Endothelial cell of umbilical vein (primary cell): ENCODE data around the gene CMTM3. TPM values are rescaled to one million over a fixed set of nuclear protein-coding genes. Genes with fewer than 3 reads are reported as not detected.

Experiments used
- BruUV-seq: library from RNA; stranded (reverse); fragments of 400-500 nt; replicated peaks from 2 replicates; lab custom pipeline; 2021; lab: Mats Ljungman, UMichigan
- CTCF ChIA-PET: fragments of 300-600, 350-600 bp; sonication (Branson Sonifier 250); formaldehyde crosslinking; loops from one replicate; lab custom pipeline; 2021; ENCODE audit warnings: antibody characterized with exemption, inconsistent platforms; lab: Charles Lee
- POLR2A ChIA-PET: fragments of 300-600, 350-600 bp; sonication (Branson Sonifier 250); formaldehyde crosslinking; loops from one replicate; lab custom pipeline; 2021; ENCODE audit warnings: antibody characterized with exemption, inconsistent platforms; lab: Charles Lee
- DNase-seq: peaks from one replicate; pipeline ENCODE4 v3.0.0-alpha.2; 2011; ENCODE audit warnings: low read depth, low spot score
- FAIRE-seq: peaks from 2 replicates; lab custom pipeline; 2011; peaks lifted over from hg19 to GRCh38; lab: Jason Lieb, UNC
- H2AFZ ChIP-seq: 2 replicates; pipeline ENCODE4 v1.6.0; 2012; ENCODE audit warnings: low read depth, low read length, control low read depth, inconsistent platforms
- H3K27ac ChIP-seq: 2 replicates; pipeline ENCODE4 v1.5.1; 2011; ENCODE audit warnings: low read depth, mild to moderate bottlenecking, control low read depth, low read length, moderate library complexity; ENCODE audit not compliant: insufficient read depth
- H3K27me3 ChIP-seq, 2 experiments: 2 replicates each; pipeline versions ENCODE4 v1.6.0 to v1.6.1; 2011; ENCODE audit warnings: low read length in 2 of 2, mixed read lengths in 1 of 2; ENCODE audit not compliant: control insufficient read depth in 2 of 2, insufficient read depth in 2 of 2
- H3K36me3 ChIP-seq, 2 experiments: 2 replicates in 1 of 2; 3 replicates in 1 of 2; pipeline ENCODE4 v1.5.1; 2011; ENCODE audit warnings: low read length in 2 of 2, mild to moderate bottlenecking in 1 of 2, moderate library complexity in 1 of 2; ENCODE audit not compliant: control insufficient read depth in 2 of 2, insufficient read depth in 2 of 2; ENCODE audit errors: extremely low read depth in 1 of 2
- H3K4me1 ChIP-seq: 3 replicates; pipeline ENCODE4 v1.5.1; 2011; ENCODE audit warnings: mild to moderate bottlenecking, low read length; ENCODE audit not compliant: control insufficient read depth, insufficient read depth; ENCODE audit errors: extremely low read depth
- H3K4me2 ChIP-seq: 2 replicates; pipeline ENCODE4 v1.6.1; 2011; ENCODE audit warnings: low read length, control low read depth, mixed read lengths; ENCODE audit not compliant: insufficient read depth
- H3K4me3 ChIP-seq, 3 experiments: fragments of 200-600 bp in 1 of 3; sonication (generic), shearing (Covaris generic) in 1 of 3; replicated peaks in 1 of 3; 2 replicates each; pipeline ENCODE4 v1.5.1; 2011 to 2016; ENCODE audit warnings: control low read depth in 3 of 3, low read length in 3 of 3, mild to moderate bottlenecking in 2 of 3, inconsistent platforms in 1 of 3, low read depth in 1 of 3, moderate library complexity in 1 of 3; ENCODE audit not compliant: insufficient read depth in 1 of 3
- H3K79me2 ChIP-seq: 2 replicates; pipeline ENCODE4 v1.6.0; 2012; ENCODE audit warnings: low read length, inconsistent platforms; ENCODE audit not compliant: control insufficient read depth, insufficient read depth
- H3K9ac ChIP-seq: replicated peaks from 2 replicates; pipeline ENCODE3; 2011; ENCODE audit warnings: low read length, control low read depth; ENCODE audit not compliant: insufficient read depth; ENCODE audit errors: extremely low read depth
- H3K9me1 ChIP-seq: replicated peaks from 3 replicates; pipeline ENCODE4 v1.6.0; 2011; ENCODE audit warnings: mild to moderate bottlenecking, low read length; ENCODE audit not compliant: control insufficient read depth, insufficient read depth; ENCODE audit errors: extremely low read depth
- H3K9me3 ChIP-seq: replicated peaks from 2 replicates; pipeline ENCODE4 v1.5.1; 2012; ENCODE audit warnings: low read length, inconsistent platforms; ENCODE audit not compliant: control insufficient read depth, insufficient read depth
- H4K20me1 ChIP-seq: replicated peaks from 2 replicates; pipeline ENCODE3; 2011; ENCODE audit warnings: mild to moderate bottlenecking, low read length; ENCODE audit not compliant: control insufficient read depth, insufficient read depth; ENCODE audit errors: extremely low read depth
- EZH2 ChIP-seq: IDR thresholded peaks from 2 replicates; pipeline ENCODE4 v1.6.1; 2012; ENCODE audit warnings: borderline replicate concordance, low read depth, mild to moderate bottlenecking, moderate library complexity, low read length, inconsistent platforms; ENCODE audit not compliant: severe bottlenecking
- FOS ChIP-seq: IDR thresholded peaks from 2 replicates; pipeline ENCODE4 v1.6.1; 2011; ENCODE audit warnings: mild to moderate bottlenecking, low read length, moderate library complexity, borderline replicate concordance; ENCODE audit not compliant: insufficient read depth
- GATA2 ChIP-seq: IDR thresholded peaks from 2 replicates; pipeline ENCODE4 v1.7.0; 2011; ENCODE audit warnings: low read depth, mild to moderate bottlenecking, moderate library complexity, mixed read lengths, low read length; ENCODE audit not compliant: insufficient read length, insufficient read depth
- JUN ChIP-seq: IDR thresholded peaks from 2 replicates; pipeline ENCODE4 v1.6.1; 2011; ENCODE audit warnings: borderline replicate concordance, low read depth; ENCODE audit not compliant: insufficient read length, insufficient read depth
- MYC ChIP-seq: IDR thresholded peaks from one replicate; pipeline ENCODE4 v1.6.1; 2011; ENCODE audit warnings: mild to moderate bottlenecking, low read depth, low read length
- POLR2A ChIP-seq: IDR thresholded peaks from 2 replicates; pipeline ENCODE4 v1.6.1; 2012; ENCODE audit warnings: low read depth, mild to moderate bottlenecking, control low read depth, low read length
- POLR2AphosphoS5 ChIP-seq: IDR thresholded peaks from 2 replicates; pipeline ENCODE4 v1.6.1; 2012; ENCODE audit warnings: low read depth, mild to moderate bottlenecking, control low read depth, low read length, moderate library complexity; ENCODE audit not compliant: insufficient read depth
- dilution Hi-C: fragments of 300-500 bp; cut with MboI; formaldehyde crosslinking; loops from one replicate; pipeline ENCODE4 v1.15.0; 2019; ENCODE audit warnings: low sequenced_read_pairs; ENCODE audit not compliant: extremely low pct_ligation_motif_present
- intact Hi-C: fragments of 100-400 bp; cut with micrococcal nuclease; formaldehyde crosslinking; loops from one replicate; pipeline ENCODE4 v1.10.0; 2022
- polyA plus RNA-seq, 4 experiments: library from polyadenylated mRNA; depleted of rRNA in 3 of 4; stranded (reverse) in 3 of 4; unstranded in 1 of 4; fragments of >200 nt; gene quantifications; 2 replicates each; pipeline versions ENCODE4 v1.2.1 to v1.2.3, GENCODE V29; 2011 to 2012; ENCODE audit warnings: missing spikeins in 1 of 4
- total RNA-seq: library from RNA; stranded (reverse); gene quantifications from 2 replicates; pipeline ENCODE4 v1.2.3, GENCODE V29; 2021
- TF ChIP-seq, protein P1 (sequence below), 2 donors: IDR thresholded peaks; 1 replicate in 1 of 2; 2 replicates in 1 of 2; pipeline ENCODE4 v1.5.1; 2011; ENCODE audit warnings: low read length in 2 of 2, mild to moderate bottlenecking in 2 of 2, moderate library complexity in 2 of 2, control low read depth in 1 of 2, inconsistent platforms in 1 of 2, low read depth in 1 of 2; ENCODE audit not compliant: insufficient read depth in 1 of 2; ENCODE audit errors: extremely low read depth in 1 of 2
- TF ChIP-seq, protein P2 (sequence below): IDR thresholded peaks from 2 replicates; pipeline ENCODE4 v1.6.1; 2011; ENCODE audit not compliant: insufficient read depth, insufficient read length

The CMTM3 gene
- total and polyA plus RNA-seq, 2 donors (not counting 3 experiments of a cell fraction or from before 2014, with no cell fraction given), result 83.6 to 86.2 TPM

DNA sequence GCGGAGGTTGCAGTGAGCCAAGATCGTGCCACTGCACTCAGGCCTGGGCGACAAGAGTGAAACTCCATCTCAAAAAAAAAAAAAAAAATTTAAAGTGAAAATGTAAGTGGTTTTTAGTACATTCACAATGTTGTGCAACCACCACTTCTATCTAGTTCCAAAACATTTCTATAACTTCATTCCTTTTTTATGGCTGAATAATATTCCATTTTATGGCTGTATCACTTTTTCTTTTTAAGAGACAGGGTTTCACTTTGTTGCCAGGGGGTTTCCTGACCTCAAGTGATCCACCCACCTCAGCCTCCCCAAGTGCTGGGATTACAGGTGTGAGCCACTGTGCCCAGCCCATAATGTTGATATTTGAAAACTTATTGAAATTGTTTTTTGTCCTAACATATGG is 11.7 kb upstream of the CMTM3 start:
- no peak for DNase-seq
- no peak for FAIRE-seq
- intact Hi-C loops, result no loop called here
- TF ChIP-seq EZH2, result no peak
- no peak for TF ChIP-seq JUN
- TF ChIP-seq, protein P1, sequence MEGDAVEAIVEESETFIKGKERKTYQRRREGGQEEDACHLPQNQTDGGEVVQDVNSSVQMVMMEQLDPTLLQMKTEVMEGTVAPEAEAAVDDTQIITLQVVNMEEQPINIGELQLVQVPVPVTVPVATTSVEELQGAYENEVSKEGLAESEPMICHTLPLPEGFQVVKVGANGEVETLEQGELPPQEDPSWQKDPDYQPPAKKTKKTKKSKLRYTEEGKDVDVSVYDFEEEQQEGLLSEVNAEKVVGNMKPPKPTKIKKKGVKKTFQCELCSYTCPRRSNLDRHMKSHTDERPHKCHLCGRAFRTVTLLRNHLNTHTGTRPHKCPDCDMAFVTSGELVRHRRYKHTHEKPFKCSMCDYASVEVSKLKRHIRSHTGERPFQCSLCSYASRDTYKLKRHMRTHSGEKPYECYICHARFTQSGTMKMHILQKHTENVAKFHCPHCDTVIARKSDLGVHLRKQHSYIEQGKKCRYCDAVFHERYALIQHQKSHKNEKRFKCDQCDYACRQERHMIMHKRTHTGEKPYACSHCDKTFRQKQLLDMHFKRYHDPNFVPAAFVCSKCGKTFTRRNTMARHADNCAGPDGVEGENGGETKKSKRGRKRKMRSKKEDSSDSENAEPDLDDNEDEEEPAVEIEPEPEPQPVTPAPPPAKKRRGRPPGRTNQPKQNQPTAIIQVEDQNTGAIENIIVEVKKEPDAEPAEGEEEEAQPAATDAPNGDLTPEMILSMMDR (IDR thresholded peaks at IDR 0.05; ENCODE audit: extremely low read depth in 1 of 2, insufficient read depth in 1 of 2, low read depth in 1 of 2, low read length in 2 of 2), result no peak
- no peak for TF ChIP-seq FOS
- TF ChIP-seq POLR2A, result no peak
- no peak for TF ChIP-seq POLR2AphosphoS5
- no peak for TF ChIP-seq GATA2
- no peak for TF ChIP-seq MYC
- TF ChIP-seq, protein P2, sequence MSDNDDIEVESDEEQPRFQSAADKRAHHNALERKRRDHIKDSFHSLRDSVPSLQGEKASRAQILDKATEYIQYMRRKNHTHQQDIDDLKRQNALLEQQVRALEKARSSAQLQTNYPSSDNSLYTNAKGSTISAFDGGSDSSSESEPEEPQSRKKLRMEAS, result no peak
- H3K27me3 ChIP-seq, result peaks cover 0 to 9% of the 10 kb centered on the region in 2 experiments
- no peak overlapping the region for H2AFZ ChIP-seq
- no TSS peak for BruUV-seq
- CTCF ChIA-PET, result no interaction called here
- H3K36me3 ChIP-seq, result no peaks in the 10 kb centered on the region
- H3K4me2 ChIP-seq, result no peak overlapping the region
- H4K20me1 ChIP-seq, result no peaks in the 10 kb centered on the region
- no peak overlapping the region for H3K9ac ChIP-seq
- H3K9me1 ChIP-seq, result no peaks in the 10 kb centered on the region
- H3K79me2 ChIP-seq, result no peaks in the 10 kb centered on the region
- no peaks in the 10 kb centered on the region for H3K9me3 ChIP-seq
- H3K4me1 ChIP-seq, result no peaks in the 10 kb centered on the region
- H3K4me3 ChIP-seq, result no peak overlapping the region
- no peak overlapping the region for H3K27ac ChIP-seq
- POLR2A ChIA-PET, result no interaction called here
- dilution Hi-C loops, result no loop called here
